H1 (cell line): ENCODE data around the gene S100A11. TPM values are rescaled to one million over a fixed set of nuclear protein-coding genes. Genes with fewer than 3 reads are reported as not detected.

Source experiments
- CTCF ChIA-PET: fragments of 300-600 bp; sonication (Branson Sonifier 250); formaldehyde crosslinking; loops from one replicate; lab custom pipeline; 2021; ENCODE audit not compliant: partially characterized antibody; lab: Charles Lee
- POLR2A ChIA-PET: fragments of 300-600 bp; sonication (Branson Sonifier 250); formaldehyde crosslinking; loops from one replicate; lab custom pipeline; 2021; ENCODE audit warnings: inconsistent platforms; ENCODE audit not compliant: partially characterized antibody; lab: Charles Lee
- DNase-seq, 2 experiments: peaks; one replicate each; pipeline versions ENCODE4 v3.0.0 to v3.0.0-alpha.2; 2010 to 2022; ENCODE audit warnings: low spot score in 2 of 2, low read depth in 1 of 2, mixed read lengths in 1 of 2
- FAIRE-seq: peaks from 2 replicates; lab custom pipeline; 2011; peaks lifted over from hg19 to GRCh38; lab: Jason Lieb, UNC
- H2AFZ ChIP-seq: 2 replicates; pipeline ENCODE4 v1.8.1; 2012; ENCODE audit warnings: low read length, inconsistent platforms
- H2AK5ac ChIP-seq: 2 replicates; pipeline ENCODE4 v1.6.1; 2013; ENCODE audit warnings: low read depth, low read length
- H2BK120ac ChIP-seq: replicated peaks from 2 replicates; pipeline ENCODE3; 2013; ENCODE audit warnings: low read depth, low read length, inconsistent platforms
- H2BK12ac ChIP-seq: 2 replicates; pipeline ENCODE4 v1.6.1; 2013; ENCODE audit warnings: low read depth, low read length
- H2BK15ac ChIP-seq: 2 replicates; pipeline ENCODE4 v1.6.1; 2013; ENCODE audit warnings: low read length
- H2BK20ac ChIP-seq: 2 replicates; pipeline ENCODE4 v1.6.1; 2013; ENCODE audit warnings: low read length
- H2BK5ac ChIP-seq: 2 replicates; pipeline ENCODE4 v1.6.1; 2013; ENCODE audit warnings: low read depth, low read length
- H3K14ac ChIP-seq: 2 replicates; pipeline ENCODE4 v1.6.1; 2013; ENCODE audit warnings: inconsistent platforms; ENCODE audit not compliant: insufficient read length
- H3K18ac ChIP-seq: 2 replicates; pipeline ENCODE4 v1.6.1; 2013; ENCODE audit warnings: low read length; ENCODE audit errors: extremely low read depth
- H3K23ac ChIP-seq: 2 replicates; pipeline ENCODE4 v1.6.1; 2013; ENCODE audit warnings: inconsistent platforms; ENCODE audit not compliant: insufficient read length
- H3K23me2 ChIP-seq: 2 replicates; pipeline ENCODE4 v1.6.1; 2013; ENCODE audit warnings: low read depth, low read length
- H3K27ac ChIP-seq: 2 replicates; pipeline ENCODE4 v1.6.1; 2011; ENCODE audit warnings: low read depth, low read length, inconsistent platforms
- H3K27me3 ChIP-seq, 4 experiments: replicated peaks in 1 of 4; 1 replicate in 1 of 4; 2 replicates in 3 of 4; pipeline versions ENCODE4 v1.6.1 to v1.8.1; 2011 to 2013; ENCODE audit warnings: low read length in 3 of 4, mild to moderate bottlenecking in 3 of 4, inconsistent platforms in 2 of 4, mixed read lengths in 2 of 4, moderate library complexity in 1 of 4; ENCODE audit not compliant: control insufficient read depth in 3 of 4, insufficient read depth in 3 of 4; ENCODE audit errors: extremely low read depth in 1 of 4
- H3K36me3 ChIP-seq, 4 experiments: 2 replicates each; pipeline versions ENCODE4 v1.6.1 to v1.8.1; 2011 to 2013; ENCODE audit warnings: mild to moderate bottlenecking in 4 of 4, low read length in 3 of 4, moderate library complexity in 2 of 4, control low read depth in 1 of 4, inconsistent platforms in 1 of 4; ENCODE audit not compliant: insufficient read depth in 4 of 4, control insufficient read depth in 2 of 4
- H3K4ac ChIP-seq: replicated peaks from 2 replicates; pipeline ENCODE3; 2013; ENCODE audit warnings: low read length, low read depth, mixed read lengths, inconsistent platforms; ENCODE audit not compliant: insufficient read length
- H3K4me1 ChIP-seq, 4 experiments: replicated peaks in 1 of 4; 1 replicate in 1 of 4; 2 replicates in 3 of 4; pipeline versions ENCODE4 v1.6.1 to v1.8.1; 2011 to 2013; ENCODE audit warnings: low read length in 3 of 4, inconsistent platforms in 2 of 4, mixed read lengths in 1 of 4; ENCODE audit not compliant: insufficient read depth in 4 of 4, control insufficient read depth in 3 of 4
- H3K4me2 ChIP-seq, 2 experiments: 2 replicates each; pipeline versions ENCODE4 v1.6.1 to v1.8.1; 2011 to 2013; ENCODE audit warnings: low read depth in 2 of 2, low read length in 2 of 2, control low read depth in 1 of 2, inconsistent platforms in 1 of 2, mild to moderate bottlenecking in 1 of 2; ENCODE audit not compliant: insufficient read depth in 1 of 2
- H3K4me3 ChIP-seq, 4 experiments: fragments of 200-600, 300-600 bp in 1 of 4; sonication (generic), shearing (Covaris generic), sonication (Bioruptor Twin) in 1 of 4; 2 replicates each; pipeline versions ENCODE4 v1.5.1 to v1.8.1; 2011 to 2016; ENCODE audit warnings: low read length in 4 of 4, low read depth in 3 of 4, control low read depth in 2 of 4, inconsistent platforms in 2 of 4, mild to moderate bottlenecking in 2 of 4, mixed read lengths in 1 of 4, moderate library complexity in 1 of 4; ENCODE audit not compliant: insufficient read depth in 2 of 4; ENCODE audit errors: extremely low read depth in 1 of 4
- H3K56ac ChIP-seq: replicated peaks from 2 replicates; pipeline ENCODE3; 2013; ENCODE audit warnings: low read depth, mild to moderate bottlenecking, mixed read lengths, low read length, inconsistent platforms; ENCODE audit not compliant: insufficient read length
- H3K79me1 ChIP-seq: 2 replicates; pipeline ENCODE4 v1.6.1; 2013; ENCODE audit warnings: low read depth, low read length, control low read depth
- H3K79me2 ChIP-seq, 2 experiments: 2 replicates each; pipeline versions ENCODE4 v1.6.1 to v1.8.1; 2012 to 2013; ENCODE audit warnings: low read length in 2 of 2, mild to moderate bottlenecking in 2 of 2, inconsistent platforms in 1 of 2; ENCODE audit not compliant: insufficient read depth in 2 of 2, control insufficient read depth in 1 of 2
- H3K9ac ChIP-seq, 4 experiments: replicated peaks in 1 of 4; 1 replicate in 1 of 4; 2 replicates in 3 of 4; pipeline versions ENCODE4 v1.6.1 to v1.8.1; 2011 to 2013; ENCODE audit warnings: low read depth in 3 of 4, low read length in 3 of 4, control low read depth in 2 of 4, mild to moderate bottlenecking in 2 of 4, moderate library complexity in 2 of 4, inconsistent platforms in 1 of 4; ENCODE audit errors: extremely low read depth in 1 of 4
- H3K9me3 ChIP-seq, 2 experiments: 2 replicates each; pipeline versions ENCODE4 v1.6.1 to v1.8.1; 2012 to 2013; ENCODE audit warnings: mild to moderate bottlenecking in 2 of 2, moderate library complexity in 2 of 2, control low read depth in 1 of 2, inconsistent platforms in 1 of 2, low read depth in 1 of 2, low read length in 1 of 2, mixed read lengths in 1 of 2; ENCODE audit not compliant: insufficient read depth in 2 of 2
- H4K20me1 ChIP-seq, 2 experiments: replicated peaks in 1 of 2; 2 replicates each; pipeline versions ENCODE3 to v1.8.1; 2011 to 2013; ENCODE audit warnings: inconsistent platforms in 2 of 2, low read length in 2 of 2, mild to moderate bottlenecking in 1 of 2; ENCODE audit not compliant: insufficient read depth in 2 of 2, control insufficient read depth in 1 of 2
- H4K5ac ChIP-seq: 2 replicates; pipeline ENCODE4 v1.6.1; 2013; ENCODE audit warnings: low read length, low read depth, mixed read lengths, inconsistent platforms; ENCODE audit not compliant: insufficient read length
- H4K8ac ChIP-seq: 2 replicates; pipeline ENCODE4 v1.8.0; 2013; ENCODE audit warnings: mild to moderate bottlenecking, moderate library complexity, low read length, inconsistent platforms; ENCODE audit not compliant: insufficient read depth; ENCODE audit errors: extremely low read depth
- H4K91ac ChIP-seq: replicated peaks from 2 replicates; pipeline ENCODE3; 2013; ENCODE audit warnings: low read length, mixed read lengths, inconsistent platforms; ENCODE audit not compliant: insufficient read length
- CEBPB ChIP-seq: IDR thresholded peaks from 2 replicates; pipeline ENCODE4 v1.6.1; 2012; ENCODE audit warnings: low read depth, low read length
- TCF12 ChIP-seq: IDR thresholded peaks from 2 replicates; pipeline ENCODE4 v1.6.1; 2011; ENCODE audit warnings: low read depth, mild to moderate bottlenecking, low read length
- WGBS, 2 experiments: shearing (Covaris generic) in 1 of 2; methylation state at CpG; one replicate each; pipeline versions ENCODE4 v1.1.6 to v1.1.7; 2013 to 2015; ENCODE audit warnings: low lambda C conversion rate in 2 of 2, mixed read lengths in 2 of 2, inconsistent platforms in 1 of 2, low coverage in 1 of 2, missing lambda C conversion rate in 1 of 2; ENCODE audit not compliant: insufficient replicate concordance in 2 of 2, insufficient coverage in 1 of 2, insufficient read length in 1 of 2; ENCODE audit errors: extremely low coverage in 1 of 2, missing lambda C conversion rate in 1 of 2; 5-methylcytosine and 5-hydroxymethylcytosine counted together
- polyA plus RNA-seq, 7 experiments: library from polyadenylated mRNA; depleted of rRNA in 3 of 7; stranded (reverse) in 5 of 7; unstranded in 2 of 7; fragments of >200 nt in 5 of 7; fragments of 200-250 nt in 2 of 7; gene quantifications; 1 replicate in 5 of 7; 2 replicates in 1 of 7; 4 replicates in 1 of 7; pipeline versions ENCODE4 v1.2.1 to v1.2.3, GENCODE V29; 2011 to 2013; ENCODE audit warnings: missing spikeins in 2 of 7, mixed read lengths in 2 of 7
- total RNA-seq: library from RNA; stranded (reverse); fragmentation: NEBNext Ultra II Directional; extraction: Animal tissue kit (Norgen Biotek cat#: 25700); gene quantifications from 2 replicates; pipeline ENCODE4 v1.2.1, GENCODE V29; 2021

S100A11 gene
- total and polyA plus RNA-seq, 2 of the 8 experiments (the other 6 are each of a cell fraction or from before 2014, with no cell fraction given) = 120 to 343 TPM

GRCh38 chr1:152043870-152044269 lies 7.1 kb upstream of the S100A11 start:
- H2BK5ac ChIP-seq = no peak overlapping the region
- no peak overlapping the region for H3K9ac ChIP-seq
- no peak overlapping the region for H3K56ac ChIP-seq
- H2AFZ ChIP-seq = no peak overlapping the region
- no peak overlapping the region for H4K8ac ChIP-seq
- no peak overlapping the region for H3K27ac ChIP-seq
- no peak overlapping the region for H3K4ac ChIP-seq
- CTCF ChIA-PET = interaction anchor here (1.6 to 2.3 kb wide), 3 partner anchors 9 to 43 kb away, joined by 5 to 9 read pairs (median 5); no protein-coding TSS in a partner anchor
- POLR2A ChIA-PET = interaction anchor here (1.0 to 1.7 kb wide), 2 partner anchors 9 to 116 kb away, joined by 3 to 4 read pairs; no protein-coding TSS in a partner anchor
- no peak overlapping the region for H2BK20ac ChIP-seq
- H3K27me3 ChIP-seq = peaks cover 0 to 6% (median 0%) of the 10 kb centered on the region in 4 experiments; a peak in 2 of 7 replicates
- no peak overlapping the region for H2BK15ac ChIP-seq
- H4K20me1 ChIP-seq = no peaks in the 10 kb centered on the region
- no peaks in the 10 kb centered on the region for H3K79me1 ChIP-seq
- TF ChIP-seq TCF12 (0 out of 2 replicates have a peak, but pooled peaks have one; percentile 45), CEBPB (no peak)
- H3K4me2 ChIP-seq = peak overlapping the region; percentile 27 to 35; a peak in 3 of 4 replicates
- DNase-seq = no peak
- FAIRE-seq = no peak
- 1% methylated on average over 5 of the region's 5 CpGs; no CpG with 5 or more reads in 1 of the 2 experiments for WGBS, 2 experiments
- no peaks in the 10 kb centered on the region; the same call in 1 of the 2 replicates for H3K23me2 ChIP-seq
- peak overlapping the region in 1 of 4 experiments; percentile 21; a peak in 4 of 8 replicates for H3K4me3 ChIP-seq
- no peak overlapping the region for H2BK120ac ChIP-seq
- H3K79me2 ChIP-seq = no peaks in the 10 kb centered on the region
- no peaks in the 10 kb centered on the region for H3K9me3 ChIP-seq
- no peak overlapping the region for H3K23ac ChIP-seq
- no peak overlapping the region for H4K91ac ChIP-seq
- H3K36me3 ChIP-seq = no peaks in the 10 kb centered on the region
- H2AK5ac ChIP-seq = no peak overlapping the region
- no peak overlapping the region for H3K14ac ChIP-seq
- no peak overlapping the region for H4K5ac ChIP-seq
- H2BK12ac ChIP-seq = no peak overlapping the region
- peaks cover 14 to 19% (median 17%) of the 10 kb centered on the region in 4 experiments; a peak in 6 of 7 replicates for H3K4me1 ChIP-seq
- no peak overlapping the region for H3K18ac ChIP-seq
